Uterus (tissue), 2 donors: ENCODE results near the gene PAN3.

Experiments
- POLR2A ChIP-seq, 2 donors: fragments of 450-650 bp; IDR thresholded peaks; one replicate each; pipeline ENCODE4 v1.6.1; 2016; ENCODE audit warnings: antibody characterized with exemption in 2 of 2, mild to moderate bottlenecking in 1 of 2, moderate library complexity in 1 of 2
- TF ChIP-seq, protein P1 (sequence below), 4 experiments: fragments of 200-600 bp in 2 of 4; fragments of 450-650 bp in 2 of 4; sonication (generic) in 2 of 4; IDR thresholded peaks; one replicate each; pipeline ENCODE4 v1.5.1; 2016 to 2019; ENCODE audit warnings: antibody characterized with exemption in 4 of 4, mild to moderate bottlenecking in 2 of 4, moderate library complexity in 1 of 4

DNA sequence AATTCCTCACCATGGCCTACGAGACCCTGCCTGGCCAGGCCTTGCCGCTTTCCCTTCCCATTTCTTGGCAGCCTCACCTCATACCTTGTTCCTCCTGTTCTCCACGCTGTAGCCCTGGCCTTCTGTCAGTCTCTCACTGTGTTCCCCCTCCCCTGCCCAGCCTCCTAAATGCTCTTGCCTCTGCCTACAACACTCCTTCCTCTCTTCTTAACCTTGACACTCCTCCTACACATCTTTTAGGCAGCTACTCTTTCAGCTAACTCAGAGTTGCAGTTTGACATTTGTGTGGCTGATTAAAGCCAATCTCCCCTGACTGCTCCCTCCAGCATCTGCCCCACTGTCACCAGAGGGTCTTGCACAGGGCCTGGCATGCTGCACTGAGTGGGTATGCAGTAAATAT, 205.8 kb downstream of the PAN3 start:
- TF ChIP-seq, protein P1, sequence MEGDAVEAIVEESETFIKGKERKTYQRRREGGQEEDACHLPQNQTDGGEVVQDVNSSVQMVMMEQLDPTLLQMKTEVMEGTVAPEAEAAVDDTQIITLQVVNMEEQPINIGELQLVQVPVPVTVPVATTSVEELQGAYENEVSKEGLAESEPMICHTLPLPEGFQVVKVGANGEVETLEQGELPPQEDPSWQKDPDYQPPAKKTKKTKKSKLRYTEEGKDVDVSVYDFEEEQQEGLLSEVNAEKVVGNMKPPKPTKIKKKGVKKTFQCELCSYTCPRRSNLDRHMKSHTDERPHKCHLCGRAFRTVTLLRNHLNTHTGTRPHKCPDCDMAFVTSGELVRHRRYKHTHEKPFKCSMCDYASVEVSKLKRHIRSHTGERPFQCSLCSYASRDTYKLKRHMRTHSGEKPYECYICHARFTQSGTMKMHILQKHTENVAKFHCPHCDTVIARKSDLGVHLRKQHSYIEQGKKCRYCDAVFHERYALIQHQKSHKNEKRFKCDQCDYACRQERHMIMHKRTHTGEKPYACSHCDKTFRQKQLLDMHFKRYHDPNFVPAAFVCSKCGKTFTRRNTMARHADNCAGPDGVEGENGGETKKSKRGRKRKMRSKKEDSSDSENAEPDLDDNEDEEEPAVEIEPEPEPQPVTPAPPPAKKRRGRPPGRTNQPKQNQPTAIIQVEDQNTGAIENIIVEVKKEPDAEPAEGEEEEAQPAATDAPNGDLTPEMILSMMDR (IDR thresholded peaks at IDR 0.05) = no peak
- TF ChIP-seq POLR2A (IDR thresholded peaks at IDR 0.05) = no peak
